HL-60 (cell line): Measurements from ENCODE around the gene MARK1.

Experiments
- DNase-seq, 2 experiments: peaks; one replicate each; pipeline ENCODE4 v3.0.0-alpha.2; 2010 to 2020; ENCODE audit warnings: low read depth in 1 of 2, low spot score in 1 of 2
- H3K27ac ChIP-seq: fragments of 250-450 bp; sonication (Bioruptor Pico); replicated peaks from 2 replicates; pipeline ENCODE4 v1.5.1; 2020; ENCODE audit warnings: mild to moderate bottlenecking, moderate library complexity
- H3K27me3 ChIP-seq: fragments of 250-450 bp; sonication (Bioruptor Pico); 2 replicates; pipeline ENCODE4 v1.5.1; 2021; ENCODE audit warnings: mild to moderate bottlenecking, moderate library complexity; ENCODE audit not compliant: insufficient read depth, poor library complexity, severe bottlenecking
- H3K4me3 ChIP-seq: replicated peaks from 2 replicates; pipeline ENCODE4 v1.5.1; 2011; ENCODE audit warnings: mild to moderate bottlenecking, control low read depth, low read length; ENCODE audit not compliant: insufficient read depth
- CTCF ChIP-seq: IDR thresholded peaks from one replicate; pipeline ENCODE4 v1.5.1; 2011; ENCODE audit warnings: low read length, control low read depth, inconsistent platforms; ENCODE audit not compliant: insufficient read depth
- GABPA ChIP-seq: IDR thresholded peaks from 2 replicates; pipeline ENCODE4 v1.6.1; 2012; ENCODE audit warnings: low read depth
- POLR2AphosphoS5 ChIP-seq: IDR thresholded peaks from 2 replicates; pipeline ENCODE4 v1.6.1; 2012; ENCODE audit warnings: low read depth
- REST ChIP-seq: IDR thresholded peaks from 2 replicates; pipeline ENCODE4 v1.6.1; 2012; ENCODE audit warnings: low read depth; ENCODE audit not compliant: insufficient replicate concordance
- SPI1 ChIP-seq: IDR thresholded peaks from 2 replicates; pipeline ENCODE4 v1.6.1; 2012; ENCODE audit warnings: low read depth, mild to moderate bottlenecking, borderline replicate concordance

MARK1 gene

GRCh38 chr1:220690140-220691052 is 162.5 kb downstream of the MARK1 start, which contains the start of gene C1orf115:
Gene C1orf115, plus strand, starts transcription at chr1:220690363. Its CDS starts 40 bp downstream, at chr1:220690403.
- DNase-seq: peak; percentile 21 to 54
- peak within 1 kb of the TSS; percentile 53 for H3K4me3 ChIP-seq
- TF ChIP-seq POLR2AphosphoS5: no peak
- TF ChIP-seq GABPA: no peak
- TF ChIP-seq CTCF: peak; percentile 80
- no peak for TF ChIP-seq REST
- no peak for TF ChIP-seq SPI1
- H3K27me3 ChIP-seq: peaks cover 7% of the 10 kb centered on the region
- H3K27ac ChIP-seq: no peak within 1 kb of the TSS

GRCh38 chr1:220691053-220691684 is 163.2 kb downstream of the MARK1 start:
- peaks cover 11% of the 10 kb centered on the region for H3K27me3 ChIP-seq
- H3K27ac ChIP-seq: no peak overlapping the region
- no peak for DNase-seq
- no peak overlapping the region for H3K4me3 ChIP-seq
- TF ChIP-seq GABPA (no peak), REST (no peak), POLR2AphosphoS5 (no peak), CTCF (no peak), SPI1 (no peak)

- TF ChIP-seq REST: no peak
- no peak for TF ChIP-seq SPI1
- TF ChIP-seq POLR2AphosphoS5: no peak
- no peak for TF ChIP-seq CTCF
- TF ChIP-seq GABPA: no peak
- no peak overlapping the region for H3K27ac ChIP-seq
- DNase-seq: no peak
- peaks cover 12% of the 10 kb centered on the region for H3K27me3 ChIP-seq
- no peak overlapping the region for H3K4me3 ChIP-seq
Observed at GRCh38 chr1:220692436-220693228, 164.7 kb downstream of the MARK1 start.
